DLD1 (cell line): ENCODE results near the gene TOMM22.

ENCODE experiments used
- in situ Hi-C: cut with HindIII; loops from 2 replicates; pipeline ENCODE4 v1.10.0; 2017; ENCODE audit warnings: low sequenced_read_pairs

TOMM22 gene

DNA sequence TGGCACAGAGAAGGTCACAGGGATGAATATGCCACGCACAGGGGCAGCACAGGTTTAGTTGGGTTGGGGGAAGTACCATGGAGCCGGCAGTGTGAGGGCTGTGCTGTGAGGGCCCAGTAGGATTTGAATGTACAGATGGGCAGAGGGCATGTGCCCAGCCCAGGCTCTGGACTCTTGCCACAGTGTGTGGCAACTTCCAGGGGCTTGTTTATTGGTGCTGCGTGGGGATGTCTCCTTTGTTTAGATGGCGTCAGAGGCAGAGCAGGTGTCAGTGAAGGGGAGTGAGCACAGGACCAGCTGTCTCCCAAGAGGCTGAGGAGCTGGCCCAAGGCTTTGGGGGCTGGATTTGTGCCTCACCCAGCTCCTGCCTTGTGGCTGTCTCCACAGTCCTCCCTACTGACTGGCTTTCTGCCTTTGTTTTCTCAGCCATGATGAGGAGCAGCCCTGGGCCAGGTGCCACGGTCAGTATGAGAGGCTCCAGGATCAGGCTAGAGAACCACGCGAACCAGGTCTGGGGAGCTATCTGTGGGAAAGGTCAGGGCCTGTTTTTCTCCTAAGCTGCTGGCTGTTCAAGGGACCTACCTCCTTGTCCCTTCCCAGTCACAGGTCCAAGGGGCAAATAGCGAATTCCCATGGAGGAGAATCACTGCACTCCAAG is 52.1 kb downstream of the TOMM22 start:
- in situ Hi-C loops = no loop called here

DNA sequence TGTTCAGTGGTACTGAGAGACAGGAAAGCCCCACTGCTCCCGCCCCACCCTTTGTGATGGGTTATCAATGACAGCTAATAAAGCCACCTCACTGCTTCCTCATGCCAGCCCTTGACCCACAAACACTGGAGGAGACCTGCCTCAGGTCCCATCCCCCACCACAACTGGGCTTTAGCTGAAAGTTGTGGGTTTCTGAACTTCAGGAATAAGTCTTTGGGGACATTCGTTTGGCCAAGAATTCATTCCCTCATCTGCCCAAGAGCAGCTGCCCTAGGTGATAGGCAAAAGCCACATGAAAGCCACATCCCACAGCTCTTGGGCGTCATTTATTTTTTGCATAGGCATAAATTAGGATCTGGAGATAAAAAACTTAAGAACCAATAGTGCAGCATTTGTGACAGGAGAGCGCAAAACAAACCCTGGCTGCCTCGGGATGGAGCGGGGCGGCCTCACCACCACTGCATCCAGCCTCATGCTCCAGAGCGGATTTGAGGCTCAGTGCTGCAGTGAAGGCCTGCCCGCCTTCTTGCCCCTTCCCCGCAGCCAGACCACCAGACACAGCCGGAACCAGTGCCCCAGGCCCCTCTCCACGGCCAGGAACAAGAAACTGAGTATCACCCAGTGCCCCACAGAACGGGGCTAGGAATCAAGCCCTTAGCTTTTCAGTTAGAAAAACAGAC is 52.8 kb downstream of the TOMM22 start:
- in situ Hi-C loops = no loop called here
